ENCODE data around the gene LAGE3.

Gene LAGE3

DNA sequence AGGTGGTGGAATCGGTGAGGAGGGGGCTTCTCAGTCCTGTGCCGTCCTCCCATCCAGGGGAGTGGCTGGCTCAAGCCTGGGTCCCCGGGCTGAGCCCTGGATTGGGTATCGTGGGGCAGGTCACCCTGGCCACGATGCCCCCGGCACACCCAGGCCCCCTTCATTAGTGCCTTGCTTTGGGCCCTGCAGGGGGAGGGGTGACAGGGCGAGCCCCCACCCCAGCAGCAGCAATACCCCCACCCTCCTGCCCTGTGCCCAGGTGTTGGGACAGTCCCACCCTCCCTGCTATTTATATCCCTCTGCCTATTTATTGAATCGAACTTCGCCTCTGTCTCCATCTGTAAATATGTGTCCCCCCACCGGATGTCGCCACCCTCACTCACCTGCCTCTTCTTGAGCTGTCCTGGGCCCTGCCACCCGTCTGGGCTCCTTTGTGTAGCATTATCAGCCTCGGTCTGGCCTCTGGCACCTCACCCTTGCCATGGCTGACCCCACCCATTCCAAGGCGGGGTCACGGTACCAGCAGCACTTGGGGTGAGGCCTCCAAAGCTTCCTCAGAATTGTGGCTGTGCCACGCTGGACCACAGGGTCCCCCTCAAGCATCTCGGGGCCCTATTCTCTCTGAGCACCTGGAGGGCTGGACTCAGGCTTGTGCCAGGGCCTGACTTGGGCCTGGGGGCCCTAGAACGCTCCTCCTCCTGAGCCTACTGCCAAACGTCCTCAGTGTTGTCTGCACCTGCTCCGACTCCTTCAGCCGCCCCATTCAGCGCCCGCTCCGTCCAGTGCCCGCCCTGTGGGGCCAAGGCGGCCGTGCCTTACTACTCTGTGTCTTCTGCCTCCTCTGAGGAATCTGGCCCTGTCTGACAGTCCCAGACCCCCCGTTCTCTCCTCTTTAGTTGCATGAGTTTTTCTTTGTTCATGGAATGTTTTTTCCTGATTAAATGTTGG lies 6.1 kb downstream of the LAGE3 start:
- POLR2A ChIA-PET: interaction anchor here (0.7 kb wide), 1 partner anchor 10 kb away, joined by 3 read pairs; no protein-coding TSS in a partner anchor
- no peaks in the 10 kb centered on the region; the same call in 1 of the 2 replicates for H3K4me1 ChIP-seq (ENCODE audit: control insufficient read depth, insufficient read depth, low read length)
- TF ChIP-seq ZSCAN23 (tag by site-specific recombination; IDR thresholded peaks at IDR 0.05) (no peak), YY1 (tag by site-specific recombination; IDR thresholded peaks at IDR 0.05) (no peak), ZNF658 (tag by site-specific recombination; IDR thresholded peaks at IDR 0.05) (no peak), ZNF426 (tag by site-specific recombination; IDR thresholded peaks at IDR 0.05) (no peak)
- CTCF ChIA-PET: interaction anchor here (0.8 to 1.1 kb wide), 3 partner anchors 14 to 64 kb away, joined by 4 to 6 read pairs (median 5); partner anchors contain the start of gene UBL4A
- no peak overlapping the region for H3K27ac ChIP-seq (ENCODE audit: extremely low read depth, low read depth, low read length)
- H3K36me3 ChIP-seq (ENCODE audit: control insufficient read depth in 2 of 2, insufficient read depth in 1 of 2, low read length in 2 of 2): peaks cover 0 to 57% of the 10 kb centered on the region in 2 experiments; a peak in 2 of 3 replicates
- no peaks in the 10 kb centered on the region for H3K9me3 ChIP-seq (ENCODE audit: control insufficient read depth, insufficient read depth, low read depth, low read length)
- no peak overlapping the region for H3K4me3 ChIP-seq (ENCODE audit: low read depth, low read length)

DNA sequence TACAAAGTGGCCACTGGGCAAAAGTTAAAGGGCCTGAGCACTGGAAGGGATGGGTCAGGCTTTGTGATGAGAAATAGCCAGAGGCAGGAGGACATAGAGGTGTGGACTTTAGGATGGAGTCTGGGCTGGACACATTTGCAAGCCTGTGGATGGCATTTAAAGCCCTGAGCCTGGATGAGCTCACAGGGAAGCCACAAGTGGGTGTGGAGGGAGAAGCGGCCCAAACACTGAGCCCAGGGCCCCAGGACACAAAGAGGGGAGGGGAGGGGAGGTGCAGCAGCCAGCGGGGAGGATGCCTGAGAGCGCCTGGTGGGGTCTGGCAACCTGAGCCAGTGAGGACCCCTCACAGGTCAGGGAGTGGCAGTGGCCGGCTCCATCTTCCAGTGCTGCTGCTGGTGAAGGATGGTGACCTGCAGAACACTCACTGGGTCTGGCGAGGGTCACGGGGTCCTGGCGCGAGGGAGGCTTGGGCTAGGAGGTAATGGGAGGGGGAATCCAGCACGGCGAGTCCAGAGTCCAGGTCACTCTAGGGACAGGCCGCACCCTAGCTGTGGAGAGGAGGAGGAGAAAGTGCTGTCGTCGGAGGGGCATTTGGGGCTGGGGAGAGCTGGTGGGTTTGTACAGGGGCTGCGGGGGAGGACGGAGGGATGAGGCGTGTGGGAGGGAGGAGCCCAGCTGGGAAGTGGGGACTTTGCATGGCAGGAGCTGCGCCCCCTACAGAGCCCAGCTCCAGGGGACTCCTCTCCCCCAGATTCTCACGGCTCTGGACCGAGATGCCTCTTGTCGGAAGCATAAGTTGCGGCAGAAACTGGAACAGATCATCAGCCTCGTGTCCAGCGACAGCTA lies 7.0 kb downstream of the LAGE3 start:
- ChIA-PET POLR2A (interaction anchor here (0.7 to 1.3 kb wide), 2 partner anchors 9 to 18 kb away, joined by 3 to 4 read pairs; partner anchors contain the start of gene SLC10A3), CTCF (no interaction called here)
- TF ChIP-seq SCRT2 (tag by site-specific recombination; IDR thresholded peaks at IDR 0.05): peak; percentile 95
- TF ChIP-seq ZNF677 (tag by site-specific recombination; IDR thresholded peaks at IDR 0.05): no peak
- no peak for TF ChIP-seq ZNF140 (tag by site-specific recombination; IDR thresholded peaks at IDR 0.05)
- no peak for TF ChIP-seq HOXC10 (CRISPR knock-in tag; IDR thresholded peaks at IDR 0.05)
- 0 out of 2 replicates have a peak, but pooled peaks have one; percentile 25 for TF ChIP-seq ZFHX2 (tag by site-specific recombination; conservative IDR thresholded peaks at IDR 0.05)
- no peak for TF ChIP-seq ZNF777 (tag by site-specific recombination; IDR thresholded peaks at IDR 0.05; ENCODE audit: borderline replicate concordance)
- peak; percentile 67; the same call in 1 of the 2 replicates for TF ChIP-seq SCRT1 (tag by site-specific recombination; IDR thresholded peaks at IDR 0.05; ENCODE audit: borderline replicate concordance)
- TF ChIP-seq ZNF174 (tag by site-specific recombination; IDR thresholded peaks at IDR 0.05): no peak
- no peak for TF ChIP-seq ZSCAN23 (tag by site-specific recombination; IDR thresholded peaks at IDR 0.05)
- TF ChIP-seq ZNF114 (tag by site-specific recombination; IDR thresholded peaks at IDR 0.05): no peak
- no peak for TF ChIP-seq ZNF221 (tag by site-specific recombination; IDR thresholded peaks at IDR 0.05; ENCODE audit: borderline replicate concordance)
- peak; percentile 46; the same call in 1 of the 2 replicates for TF ChIP-seq ZNF600 (tag by site-specific recombination; IDR thresholded peaks at IDR 0.05)
- no peak for TF ChIP-seq ZNF302 (tag by site-specific recombination; IDR thresholded peaks at IDR 0.05; ENCODE audit: low read depth)
- no peak for TF ChIP-seq GLI2 (tag by site-specific recombination; IDR thresholded peaks at IDR 0.05; ENCODE audit: borderline replicate concordance, low read depth)
- peak; percentile 68 for TF ChIP-seq GLIS1 (tag by site-specific recombination; IDR thresholded peaks at IDR 0.05)
- no peak for TF ChIP-seq ZNF16 (tag by site-specific recombination; IDR thresholded peaks at IDR 0.05; ENCODE audit: low read depth)
- TF ChIP-seq GFI1B (tag by site-specific recombination; IDR thresholded peaks at IDR 0.05): no peak
- no peak for TF ChIP-seq KLF9 (tag by site-specific recombination; IDR thresholded peaks at IDR 0.05; ENCODE audit: low read depth)
- no peak for TF ChIP-seq ZNF175 (tag by site-specific recombination; IDR thresholded peaks at IDR 0.05)
- TF ChIP-seq ZBTB20 (tag by site-specific recombination; IDR thresholded peaks at IDR 0.05): peak; percentile 62
- peak; percentile 44 for TF ChIP-seq ZIC2 (tag by site-specific recombination; IDR thresholded peaks at IDR 0.05)
- H3K36me3 ChIP-seq (ENCODE audit: control insufficient read depth in 2 of 2, insufficient read depth in 1 of 2, low read length in 2 of 2): peaks cover 0 to 64% of the 10 kb centered on the region in 2 experiments; a peak in 2 of 3 replicates
- H3K27ac ChIP-seq (ENCODE audit: extremely low read depth, low read depth, low read length): no peak overlapping the region
- H3K4me3 ChIP-seq (ENCODE audit: low read depth, low read length): no peak overlapping the region
- H3K9me3 ChIP-seq (ENCODE audit: control insufficient read depth, insufficient read depth, low read depth, low read length): no peaks in the 10 kb centered on the region
- no peaks in the 10 kb centered on the region for H3K4me1 ChIP-seq (ENCODE audit: control insufficient read depth, insufficient read depth, low read length)

All from HEK293 (cell line).